ENCODE results near the gene NUTM2E. TPM values are rescaled to one million over a fixed set of nuclear protein-coding genes. Genes with fewer than 3 reads are reported as not detected.
"Not testable (repeated sequence)": the region's sequence is repeated elsewhere in the genome, so short reads cannot be mapped to it uniquely, and the experiment has no call there.

The NUTM2E gene
- total and polyA plus RNA-seq, 2 experiments from 2014 or later = not detected

DNA sequence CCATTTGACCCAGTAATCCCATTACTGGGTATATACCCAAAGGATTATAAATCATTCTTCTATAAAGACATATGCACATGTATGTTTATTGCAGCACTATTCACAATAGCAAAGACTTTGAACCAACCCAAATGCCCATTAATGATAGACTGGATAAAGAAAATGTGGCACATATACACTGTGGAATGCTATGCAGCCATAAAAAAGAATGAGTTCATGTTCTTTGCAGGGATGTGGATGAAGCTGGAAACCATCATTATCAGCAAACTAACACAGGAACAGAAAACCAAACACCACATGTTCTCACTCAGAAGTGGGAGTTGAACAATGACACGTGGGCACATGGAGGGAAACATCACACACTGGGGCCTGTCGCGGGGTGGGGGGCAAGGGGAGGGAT lies 7.3 kb downstream of the NUTM2E start:
- H3K9me3 ChIP-seq (ENCODE audit: low read depth); H2AFZ ChIP-seq; H3K36me3 ChIP-seq (ENCODE audit: low read depth); H3K9ac ChIP-seq; H4K20me1 ChIP-seq (ENCODE audit: insufficient read depth); H3K27ac ChIP-seq; H3K4me2 ChIP-seq (ENCODE audit: unreplicated experiment); H3F3A ChIP-seq (ENCODE audit: insufficient read depth); H3K9me2 ChIP-seq (ENCODE audit: insufficient read depth); H3K4me3 ChIP-seq; in situ Hi-C loops (cut with MboI); H3K27me3 ChIP-seq (replicated peaks; ENCODE audit: insufficient read depth); H3K4me1 ChIP-seq (ENCODE audit: insufficient read depth); DNase-seq: not testable (repeated sequence)
- H3K79me2 ChIP-seq (ENCODE audit: insufficient read depth) = peaks cover 19% of the 10 kb centered on the region
- WGBS, 2 experiments (ENCODE audit: low coverage in 1 of 2, low lambda C conversion rate in 2 of 2, missing lambda C conversion rate in 2 of 2) = 73 to 95% methylated on average over 3 of the region's 3 CpGs

DNA sequence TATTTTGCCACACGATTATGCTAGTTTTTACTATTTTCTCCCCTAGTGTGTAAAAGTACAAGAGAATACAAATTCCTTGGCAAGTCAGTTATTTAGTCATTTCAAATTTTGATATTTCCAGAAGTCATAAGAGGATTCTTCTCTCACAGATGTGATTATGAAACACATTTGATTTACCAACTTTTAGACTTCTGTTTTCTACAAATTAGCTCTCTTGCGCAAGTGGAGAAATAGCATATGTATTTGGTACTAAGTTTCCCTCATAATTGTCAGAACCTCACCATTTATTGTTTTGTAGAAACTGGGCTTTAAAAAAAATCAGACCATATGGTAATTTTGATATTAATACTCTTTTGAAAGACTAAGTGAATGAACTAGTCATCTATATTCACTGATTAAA lies 9.4 kb downstream of the NUTM2E start:
- H3K27ac ChIP-seq; H2AFZ ChIP-seq; H3K79me2 ChIP-seq (ENCODE audit: insufficient read depth); H3K4me1 ChIP-seq (ENCODE audit: insufficient read depth); DNase-seq; H3F3A ChIP-seq (ENCODE audit: insufficient read depth); H3K36me3 ChIP-seq (ENCODE audit: low read depth); H4K20me1 ChIP-seq (ENCODE audit: insufficient read depth); H3K9me2 ChIP-seq (ENCODE audit: insufficient read depth); H3K4me2 ChIP-seq (ENCODE audit: unreplicated experiment); H3K9me3 ChIP-seq (ENCODE audit: low read depth); H3K9ac ChIP-seq; H3K4me3 ChIP-seq; H3K27me3 ChIP-seq (replicated peaks; ENCODE audit: insufficient read depth); in situ Hi-C loops (cut with MboI): not testable (repeated sequence)
- 17 to 39% methylated on average over 1 to 2 of the region's 2 CpGs for WGBS, 2 experiments (ENCODE audit: low coverage in 1 of 2, low lambda C conversion rate in 2 of 2, missing lambda C conversion rate in 2 of 2)

DNA sequence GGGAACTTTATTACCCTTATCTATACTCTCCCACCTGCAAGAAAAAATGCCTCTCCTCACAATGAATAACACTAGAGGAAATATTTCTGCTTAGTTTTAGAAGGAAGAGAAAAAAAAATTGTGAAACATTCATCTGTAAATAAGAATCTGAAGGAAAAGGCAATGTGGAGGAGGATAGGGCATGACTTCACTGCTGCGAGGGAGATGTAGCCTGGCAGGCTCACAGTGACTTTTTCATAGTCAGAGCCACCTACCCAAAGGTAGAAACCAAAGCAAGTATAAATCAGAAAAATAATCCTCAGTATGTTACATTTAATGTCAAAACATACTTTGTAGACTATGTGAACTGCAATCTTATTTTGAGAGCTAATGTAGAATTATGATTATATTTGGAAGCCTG lies 10.4 kb downstream of the NUTM2E start:
- H3K4me3 ChIP-seq; H3K27me3 ChIP-seq (replicated peaks; ENCODE audit: insufficient read depth); H3F3A ChIP-seq (ENCODE audit: insufficient read depth); H3K9ac ChIP-seq; H3K4me2 ChIP-seq (ENCODE audit: unreplicated experiment); DNase-seq; H3K36me3 ChIP-seq (ENCODE audit: low read depth); H3K9me2 ChIP-seq (ENCODE audit: insufficient read depth); in situ Hi-C loops (cut with MboI); H3K27ac ChIP-seq; H3K79me2 ChIP-seq (ENCODE audit: insufficient read depth); H3K4me1 ChIP-seq (ENCODE audit: insufficient read depth); H4K20me1 ChIP-seq (ENCODE audit: insufficient read depth); H3K9me3 ChIP-seq (ENCODE audit: low read depth); H2AFZ ChIP-seq: not testable (repeated sequence)
- WGBS, 2 experiments (ENCODE audit: low coverage in 1 of 2, low lambda C conversion rate in 2 of 2, missing lambda C conversion rate in 2 of 2) = 48 to 50% methylated on average over 1 of the region's 1 CpG

DNA sequence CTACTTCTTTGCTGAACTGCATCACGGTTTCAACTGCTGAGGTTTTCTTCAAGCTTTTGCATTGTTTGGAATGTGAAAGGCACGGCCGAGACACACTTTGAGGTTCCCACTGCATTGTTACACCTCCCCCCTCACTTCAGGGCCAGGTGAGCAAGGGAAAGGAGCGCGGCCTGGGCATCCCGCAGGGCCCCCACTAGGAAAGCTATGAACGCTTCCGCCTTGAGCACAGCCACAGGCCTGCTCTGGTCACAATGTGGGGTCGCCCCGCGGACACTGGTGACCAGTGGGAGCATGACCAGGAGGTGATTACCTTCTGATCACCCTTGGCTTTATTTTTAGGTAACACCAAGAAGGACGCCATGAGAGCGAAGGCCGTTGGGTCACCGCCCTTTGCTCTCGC lies 11.9 kb downstream of the NUTM2E start:
- H3K9me2 ChIP-seq (ENCODE audit: insufficient read depth); H3K4me1 ChIP-seq (ENCODE audit: insufficient read depth); H3K27me3 ChIP-seq (replicated peaks; ENCODE audit: insufficient read depth); H3K79me2 ChIP-seq (ENCODE audit: insufficient read depth); H3K4me3 ChIP-seq; DNase-seq; H3K36me3 ChIP-seq (ENCODE audit: low read depth); H4K20me1 ChIP-seq (ENCODE audit: insufficient read depth); H3K27ac ChIP-seq; H3K9ac ChIP-seq; H3F3A ChIP-seq (ENCODE audit: insufficient read depth); in situ Hi-C loops (cut with MboI); H3K9me3 ChIP-seq (ENCODE audit: low read depth); H2AFZ ChIP-seq; H3K4me2 ChIP-seq (ENCODE audit: unreplicated experiment): not testable (repeated sequence)
- WGBS, 2 experiments (ENCODE audit: low coverage in 1 of 2, low lambda C conversion rate in 2 of 2, missing lambda C conversion rate in 2 of 2) = 81 to 84% methylated on average over 11 to 14 of the region's 16 CpGs

DNA sequence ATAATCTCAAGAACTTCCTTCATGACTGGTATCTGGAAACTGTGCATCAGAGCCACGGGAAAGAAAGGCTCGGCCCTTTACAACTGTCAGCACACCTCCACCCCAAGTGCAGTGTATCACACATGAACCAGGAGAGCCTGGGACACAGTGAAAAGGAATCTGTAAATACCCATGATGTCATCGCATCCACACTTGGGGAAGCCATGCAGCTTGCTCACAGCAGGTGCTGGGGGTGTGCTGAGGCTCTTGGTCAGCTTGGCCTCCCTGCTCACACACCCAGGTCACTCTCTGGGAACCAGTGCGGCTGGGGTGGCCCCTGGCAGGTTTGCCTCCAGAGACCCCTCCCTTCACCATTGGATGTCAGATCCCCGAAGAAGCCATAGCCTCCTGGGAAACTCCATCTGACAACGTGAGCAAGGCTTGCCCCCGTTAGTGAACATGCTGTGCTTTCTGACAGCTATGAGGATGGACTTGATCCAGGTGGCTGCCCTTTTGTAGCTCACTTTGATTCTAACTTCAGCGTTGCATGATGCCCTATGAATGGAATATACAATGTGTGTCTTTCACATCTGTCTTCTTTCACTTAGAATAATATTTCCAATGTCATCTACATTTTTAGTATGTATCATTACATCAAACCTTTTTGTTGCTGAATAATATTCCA lies 26.8 kb downstream of the NUTM2E start:
- H3K9ac ChIP-seq; in situ Hi-C loops (cut with MboI); H3K9me3 ChIP-seq (ENCODE audit: low read depth); H3F3A ChIP-seq (ENCODE audit: insufficient read depth); H3K4me1 ChIP-seq (ENCODE audit: insufficient read depth); H4K20me1 ChIP-seq (ENCODE audit: insufficient read depth); H3K4me3 ChIP-seq; H3K27ac ChIP-seq; H3K9me2 ChIP-seq (ENCODE audit: insufficient read depth); DNase-seq; H2AFZ ChIP-seq; H3K36me3 ChIP-seq (ENCODE audit: low read depth); H3K4me2 ChIP-seq (ENCODE audit: unreplicated experiment); H3K79me2 ChIP-seq (ENCODE audit: insufficient read depth); H3K27me3 ChIP-seq (replicated peaks; ENCODE audit: insufficient read depth): not testable (repeated sequence)
- WGBS, 2 experiments (ENCODE audit: low coverage in 1 of 2, low lambda C conversion rate in 2 of 2, missing lambda C conversion rate in 2 of 2) = 73 to 77% methylated on average over 6 to 8 of the region's 8 CpGs

DNA sequence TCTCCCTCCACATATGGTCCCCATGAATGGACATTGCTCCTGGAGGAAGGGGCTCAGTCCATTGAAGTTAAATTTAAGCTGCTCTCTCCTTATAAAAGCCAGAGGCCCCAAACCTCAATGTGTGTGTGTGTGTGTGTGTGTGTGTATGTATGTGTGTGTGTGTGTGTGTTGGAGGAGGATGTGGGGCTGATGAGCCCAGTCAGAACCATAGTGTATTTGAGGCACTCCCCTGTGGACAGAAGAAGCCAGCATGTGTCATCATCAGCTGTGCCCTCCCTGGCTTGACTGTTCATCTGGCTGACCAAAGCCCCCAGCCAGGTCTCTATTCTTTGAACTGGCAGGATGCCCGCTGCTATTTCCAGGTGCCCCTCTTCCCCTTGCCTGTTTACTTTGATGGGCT lies 35.7 kb downstream of the NUTM2E start:
- in situ Hi-C loops (cut with MboI); H3K4me3 ChIP-seq; H2AFZ ChIP-seq; H3K4me1 ChIP-seq (ENCODE audit: insufficient read depth); H4K20me1 ChIP-seq (ENCODE audit: insufficient read depth); DNase-seq; H3K9ac ChIP-seq; H3K36me3 ChIP-seq (ENCODE audit: low read depth); H3F3A ChIP-seq (ENCODE audit: insufficient read depth); H3K27me3 ChIP-seq (replicated peaks; ENCODE audit: insufficient read depth); H3K9me3 ChIP-seq (ENCODE audit: low read depth); H3K79me2 ChIP-seq (ENCODE audit: insufficient read depth); H3K4me2 ChIP-seq (ENCODE audit: unreplicated experiment); H3K27ac ChIP-seq; H3K9me2 ChIP-seq (ENCODE audit: insufficient read depth): not testable (repeated sequence)
- 29 to 33% methylated on average over 1 of the region's 1 CpG for WGBS, 2 experiments (ENCODE audit: low coverage in 1 of 2, low lambda C conversion rate in 2 of 2, missing lambda C conversion rate in 2 of 2)

DNA sequence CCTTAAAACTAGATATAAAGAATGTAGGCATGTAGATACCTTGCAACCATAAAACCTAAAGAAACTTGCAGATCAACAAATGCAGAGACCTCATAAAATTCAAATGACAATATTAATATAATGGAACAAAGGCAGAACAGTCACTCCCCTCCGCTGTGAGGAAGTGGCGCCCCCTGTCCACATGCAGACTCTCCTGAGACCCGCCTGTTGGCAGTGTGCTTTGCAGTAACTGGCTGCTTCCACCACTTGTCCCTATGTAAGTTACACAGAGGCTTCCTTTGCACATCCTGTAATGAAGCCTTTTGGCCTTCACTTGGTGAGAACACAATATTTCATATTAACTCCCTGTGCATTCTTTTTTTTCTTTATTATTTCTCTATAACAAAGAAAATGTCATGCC lies 36.3 kb downstream of the NUTM2E start:
- H3K9me3 ChIP-seq (ENCODE audit: low read depth); H3K4me3 ChIP-seq; H3K4me1 ChIP-seq (ENCODE audit: insufficient read depth); DNase-seq; H3K36me3 ChIP-seq (ENCODE audit: low read depth); H3K27me3 ChIP-seq (replicated peaks; ENCODE audit: insufficient read depth); H3K79me2 ChIP-seq (ENCODE audit: insufficient read depth); H3F3A ChIP-seq (ENCODE audit: insufficient read depth); H4K20me1 ChIP-seq (ENCODE audit: insufficient read depth); H3K27ac ChIP-seq; H3K4me2 ChIP-seq (ENCODE audit: unreplicated experiment); H3K9ac ChIP-seq; H2AFZ ChIP-seq; in situ Hi-C loops (cut with MboI); H3K9me2 ChIP-seq (ENCODE audit: insufficient read depth): not testable (repeated sequence)
- WGBS, 2 experiments (ENCODE audit: low coverage in 1 of 2, low lambda C conversion rate in 2 of 2, missing lambda C conversion rate in 2 of 2) = 34 to 48% methylated on average over 3 of the region's 3 CpGs
